SK-N-SH (cell line): ENCODE data around the gene DEAF1.
"Not testable (repeated sequence)": the region's sequence is repeated elsewhere in the genome, so short reads cannot be mapped to it uniquely, and the experiment has no call there.

Source experiments
- EP300 ChIP-seq, 2 experiments: IDR thresholded peaks; 2 replicates each; pipeline versions ENCODE4 v1.4.0 to v1.6.1; 2012; ENCODE audit warnings: borderline replicate concordance in 1 of 2, low read depth in 1 of 2, low read length in 1 of 2
- EZH2phosphoT487 ChIP-seq: fragments of 200-600 bp; sonication (generic); IDR thresholded peaks from 2 replicates; pipeline ENCODE4 v1.6.1; 2017; ENCODE audit warnings: low read depth, mixed run types, mild to moderate bottlenecking, antibody characterized with exemption, moderate library complexity, borderline replicate concordance
- FOXM1 ChIP-seq: IDR thresholded peaks from 2 replicates; pipeline ENCODE4 v1.4.0; 2012; ENCODE audit warnings: low read depth, mild to moderate bottlenecking
- JUND ChIP-seq: IDR thresholded peaks from 2 replicates; pipeline ENCODE4 v1.4.0; 2012
- POLR2AphosphoS5 ChIP-seq: IDR thresholded peaks from 2 replicates; pipeline ENCODE4 v1.6.1; 2012; ENCODE audit warnings: low read depth, low read length
- SIN3A ChIP-seq: IDR thresholded peaks from 2 replicates; pipeline ENCODE4 v1.6.1; 2012; ENCODE audit warnings: low read depth, mild to moderate bottlenecking, low read length, moderate library complexity, borderline replicate concordance
- SMC3 ChIP-seq: IDR thresholded peaks from 2 replicates; pipeline ENCODE4 v1.6.1; 2012; ENCODE audit warnings: low read depth, low read length, improper control_type of control experiment
- YY1 ChIP-seq: IDR thresholded peaks from 2 replicates; pipeline ENCODE4 v1.4.0; 2012; ENCODE audit warnings: low read depth, mild to moderate bottlenecking
- TF ChIP-seq, protein P1 (sequence below): IDR thresholded peaks from 2 replicates; pipeline ENCODE4 v1.4.0; 2012; ENCODE audit warnings: low read depth
- TF ChIP-seq, protein P2 (sequence below): fragments of 200-600 bp; sonication (generic); IDR thresholded peaks from 2 replicates; pipeline ENCODE4 v1.6.1; 2017; ENCODE audit warnings: antibody characterized with exemption, mild to moderate bottlenecking, moderate library complexity
- TF ChIP-seq, protein P3 (sequence below): IDR thresholded peaks from 2 replicates; pipeline ENCODE4 v1.4.0; 2012; ENCODE audit warnings: low read depth, borderline replicate concordance
- TF ChIP-seq, protein P4 (sequence below): fragments of 150-350 bp; IDR thresholded peaks from 2 replicates; pipeline ENCODE4 v1.6.1; 2017; ENCODE audit warnings: antibody characterized with exemption, low read length, low read depth, borderline replicate concordance

DNA sequence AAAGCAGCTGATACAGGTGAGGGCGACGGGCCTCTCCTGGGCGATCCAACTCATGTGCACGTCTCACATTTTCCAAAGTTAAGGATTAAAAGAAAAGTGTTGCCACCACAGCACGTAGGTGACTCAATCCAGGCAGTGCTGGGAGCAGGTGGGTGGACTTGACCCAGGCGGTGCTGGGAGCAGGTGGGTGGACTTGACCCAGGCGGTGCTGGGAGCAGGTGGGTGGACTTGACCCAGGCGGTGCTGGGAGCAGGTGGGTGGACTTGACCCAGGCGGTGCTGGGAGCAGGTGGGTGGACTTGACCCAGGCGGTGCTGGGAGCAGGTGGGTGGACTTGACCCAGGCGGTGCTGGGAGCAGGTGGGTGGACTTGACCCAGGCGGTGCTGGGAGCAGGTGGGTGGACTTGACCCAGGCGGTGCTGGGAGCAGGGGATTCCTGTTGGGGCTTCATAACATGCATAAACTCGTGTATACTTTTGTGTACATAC, 47.3 kb downstream of the DEAF1 start:
- TF ChIP-seq EZH2phosphoT487; POLR2AphosphoS5; YY1; FOXM1; SIN3A; JUND; EP300 (IDR thresholded peaks at IDR 0.05; ENCODE audit: borderline replicate concordance in 1 of 2, low read depth in 1 of 2, low read length in 1 of 2); SMC3: not testable (repeated sequence)
- TF ChIP-seq, protein P1, sequence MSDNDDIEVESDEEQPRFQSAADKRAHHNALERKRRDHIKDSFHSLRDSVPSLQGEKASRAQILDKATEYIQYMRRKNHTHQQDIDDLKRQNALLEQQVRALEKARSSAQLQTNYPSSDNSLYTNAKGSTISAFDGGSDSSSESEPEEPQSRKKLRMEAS, result not testable (repeated sequence)
- TF ChIP-seq, protein P2, sequence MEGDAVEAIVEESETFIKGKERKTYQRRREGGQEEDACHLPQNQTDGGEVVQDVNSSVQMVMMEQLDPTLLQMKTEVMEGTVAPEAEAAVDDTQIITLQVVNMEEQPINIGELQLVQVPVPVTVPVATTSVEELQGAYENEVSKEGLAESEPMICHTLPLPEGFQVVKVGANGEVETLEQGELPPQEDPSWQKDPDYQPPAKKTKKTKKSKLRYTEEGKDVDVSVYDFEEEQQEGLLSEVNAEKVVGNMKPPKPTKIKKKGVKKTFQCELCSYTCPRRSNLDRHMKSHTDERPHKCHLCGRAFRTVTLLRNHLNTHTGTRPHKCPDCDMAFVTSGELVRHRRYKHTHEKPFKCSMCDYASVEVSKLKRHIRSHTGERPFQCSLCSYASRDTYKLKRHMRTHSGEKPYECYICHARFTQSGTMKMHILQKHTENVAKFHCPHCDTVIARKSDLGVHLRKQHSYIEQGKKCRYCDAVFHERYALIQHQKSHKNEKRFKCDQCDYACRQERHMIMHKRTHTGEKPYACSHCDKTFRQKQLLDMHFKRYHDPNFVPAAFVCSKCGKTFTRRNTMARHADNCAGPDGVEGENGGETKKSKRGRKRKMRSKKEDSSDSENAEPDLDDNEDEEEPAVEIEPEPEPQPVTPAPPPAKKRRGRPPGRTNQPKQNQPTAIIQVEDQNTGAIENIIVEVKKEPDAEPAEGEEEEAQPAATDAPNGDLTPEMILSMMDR, result not testable (repeated sequence)
- TF ChIP-seq, protein P3, sequence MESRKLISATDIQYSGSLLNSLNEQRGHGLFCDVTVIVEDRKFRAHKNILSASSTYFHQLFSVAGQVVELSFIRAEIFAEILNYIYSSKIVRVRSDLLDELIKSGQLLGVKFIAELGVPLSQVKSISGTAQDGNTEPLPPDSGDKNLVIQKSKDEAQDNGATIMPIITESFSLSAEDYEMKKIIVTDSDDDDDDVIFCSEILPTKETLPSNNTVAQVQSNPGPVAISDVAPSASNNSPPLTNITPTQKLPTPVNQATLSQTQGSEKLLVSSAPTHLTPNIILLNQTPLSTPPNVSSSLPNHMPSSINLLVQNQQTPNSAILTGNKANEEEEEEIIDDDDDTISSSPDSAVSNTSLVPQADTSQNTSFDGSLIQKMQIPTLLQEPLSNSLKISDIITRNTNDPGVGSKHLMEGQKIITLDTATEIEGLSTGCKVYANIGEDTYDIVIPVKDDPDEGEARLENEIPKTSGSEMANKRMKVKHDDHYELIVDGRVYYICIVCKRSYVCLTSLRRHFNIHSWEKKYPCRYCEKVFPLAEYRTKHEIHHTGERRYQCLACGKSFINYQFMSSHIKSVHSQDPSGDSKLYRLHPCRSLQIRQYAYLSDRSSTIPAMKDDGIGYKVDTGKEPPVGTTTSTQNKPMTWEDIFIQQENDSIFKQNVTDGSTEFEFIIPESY, result not testable (repeated sequence)
- TF ChIP-seq, protein P4, sequence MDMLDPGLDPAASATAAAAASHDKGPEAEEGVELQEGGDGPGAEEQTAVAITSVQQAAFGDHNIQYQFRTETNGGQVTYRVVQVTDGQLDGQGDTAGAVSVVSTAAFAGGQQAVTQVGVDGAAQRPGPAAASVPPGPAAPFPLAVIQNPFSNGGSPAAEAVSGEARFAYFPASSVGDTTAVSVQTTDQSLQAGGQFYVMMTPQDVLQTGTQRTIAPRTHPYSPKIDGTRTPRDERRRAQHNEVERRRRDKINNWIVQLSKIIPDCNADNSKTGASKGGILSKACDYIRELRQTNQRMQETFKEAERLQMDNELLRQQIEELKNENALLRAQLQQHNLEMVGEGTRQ, result not testable (repeated sequence)
